IPS-18c (cell line): ENCODE data around the gene C1QTNF12.

Experiments
- H3K4me3 ChIP-seq: 2 replicates; pipeline ENCODE4 v1.7.0; 2013; ENCODE audit warnings: low read depth, mild to moderate bottlenecking, low read length, moderate library complexity; ENCODE audit not compliant: insufficient read depth
- H3K9me3 ChIP-seq: one replicate; pipeline ENCODE4 v1.6.1; 2013; ENCODE audit warnings: mild to moderate bottlenecking, low read length, moderate library complexity; ENCODE audit not compliant: control insufficient read depth, insufficient read depth

The C1QTNF12 gene, protein sequence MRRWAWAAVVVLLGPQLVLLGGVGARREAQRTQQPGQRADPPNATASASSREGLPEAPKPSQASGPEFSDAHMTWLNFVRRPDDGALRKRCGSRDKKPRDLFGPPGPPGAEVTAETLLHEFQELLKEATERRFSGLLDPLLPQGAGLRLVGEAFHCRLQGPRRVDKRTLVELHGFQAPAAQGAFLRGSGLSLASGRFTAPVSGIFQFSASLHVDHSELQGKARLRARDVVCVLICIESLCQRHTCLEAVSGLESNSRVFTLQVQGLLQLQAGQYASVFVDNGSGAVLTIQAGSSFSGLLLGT

DNA sequence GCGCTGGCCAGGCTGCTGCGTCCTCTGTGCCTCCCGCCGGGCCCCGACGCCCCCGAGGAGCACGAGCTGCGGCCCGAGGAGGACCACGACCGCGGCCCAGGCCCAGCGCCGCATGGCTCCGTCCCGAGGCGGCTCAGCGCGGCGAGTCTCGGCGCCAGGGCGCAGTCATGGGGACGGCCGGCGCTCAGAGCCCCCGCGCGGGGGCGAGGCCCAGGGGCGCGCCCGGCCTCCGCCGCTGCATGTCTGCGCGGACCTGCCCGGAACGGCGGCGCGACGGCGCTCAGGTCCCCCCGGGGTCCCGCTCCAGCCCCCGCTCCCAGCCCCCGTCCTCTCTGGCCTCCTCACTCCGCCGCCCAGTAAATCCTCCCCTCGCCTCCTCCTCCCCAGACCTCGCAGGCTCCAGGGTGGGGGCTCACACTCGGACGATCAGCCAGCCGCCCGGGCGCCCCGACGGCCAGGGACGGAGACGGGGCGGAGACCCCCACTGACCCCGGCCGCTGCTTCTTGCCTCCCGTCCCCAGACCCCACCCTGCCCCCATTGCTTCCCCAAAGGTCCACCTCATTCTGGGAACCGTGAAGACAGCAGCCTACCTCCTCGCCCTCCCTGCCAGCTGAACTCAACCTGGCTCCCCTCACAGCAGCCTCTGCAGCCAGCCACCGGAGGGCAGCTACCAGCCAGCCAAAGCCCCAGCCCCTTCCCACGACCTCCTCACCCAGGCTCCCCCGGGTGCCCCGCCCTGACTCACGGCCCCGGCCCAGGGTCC, at the start of gene C1QTNF12:
Gene C1QTNF12, minus strand, starts transcription at position 146 of the 764 bp plus-strand sequence. Its CDS starts 32 bp downstream, at position 114.
- H3K9me3 ChIP-seq: no peaks in the 10 kb centered on the region
- no peak within 1 kb of the TSS for H3K4me3 ChIP-seq

DNA sequence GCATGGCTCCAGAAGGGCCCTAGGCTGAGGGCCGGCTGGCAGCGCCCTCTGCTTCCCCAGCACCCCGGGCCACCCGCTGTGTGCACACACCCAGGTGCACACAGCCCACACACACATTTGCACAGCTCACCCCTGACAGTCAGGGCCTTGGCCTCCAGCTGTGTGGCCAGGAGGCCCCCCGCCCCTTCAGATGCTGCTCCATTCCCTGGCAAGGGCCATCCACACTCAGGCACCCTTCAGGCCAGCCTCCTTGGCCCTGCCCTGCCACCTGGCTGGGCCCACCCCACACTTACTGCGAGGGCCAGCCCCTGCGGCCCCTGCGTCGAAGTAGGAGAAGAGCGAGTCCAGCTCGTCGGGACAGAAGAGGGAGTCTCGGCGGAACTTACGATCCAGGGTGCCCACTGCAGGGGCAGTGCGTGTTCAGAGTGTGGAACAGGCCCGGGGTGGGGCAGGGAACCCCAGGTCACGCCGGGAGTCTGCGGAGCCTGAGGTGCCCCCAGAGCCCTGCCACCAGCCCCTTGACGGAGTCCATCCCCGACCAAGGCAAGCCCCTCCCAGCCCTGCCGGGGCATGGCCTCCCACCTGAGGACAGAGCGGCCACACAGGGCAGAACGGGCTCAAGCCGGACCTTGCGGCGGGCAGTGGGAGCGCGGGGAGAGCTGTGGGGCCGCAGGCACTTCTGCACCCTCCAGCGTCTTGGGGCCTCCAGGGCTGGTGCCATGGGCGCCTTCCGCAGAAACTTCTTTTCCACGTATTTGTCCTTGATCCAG, 48.8 kb upstream of the C1QTNF12 start:
- no peak overlapping the region for H3K4me3 ChIP-seq

DNA sequence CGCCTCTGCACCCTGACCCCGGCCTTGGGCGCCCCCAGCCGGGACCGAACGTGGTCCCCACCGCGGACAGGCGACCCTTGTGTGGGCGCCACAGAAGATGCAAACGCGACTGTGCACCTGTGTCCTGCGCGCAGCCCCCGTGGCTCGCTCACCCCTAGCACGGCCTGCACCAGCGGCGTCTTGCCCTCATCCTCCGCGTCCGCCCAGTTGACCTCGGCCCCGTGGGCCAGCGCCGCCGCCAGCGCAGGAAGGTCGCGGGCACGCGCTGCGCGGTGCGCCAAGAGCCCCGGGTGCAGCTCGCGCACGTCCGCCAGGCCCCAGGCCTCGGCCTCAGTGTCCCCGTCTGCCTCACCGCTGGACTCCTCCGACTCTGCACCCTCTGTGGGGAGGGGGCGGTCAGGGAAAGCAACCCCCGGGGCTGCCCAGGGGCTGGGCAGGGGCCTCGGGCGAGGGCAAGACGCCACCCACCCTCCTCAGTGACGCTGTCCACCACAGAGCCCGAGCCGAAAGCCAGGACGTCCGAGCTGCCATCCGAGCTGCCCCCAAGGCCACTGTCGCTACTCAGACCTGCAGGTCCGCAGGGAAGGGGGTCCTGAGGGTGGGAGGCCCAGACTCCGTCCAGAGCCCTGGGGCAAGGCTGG, 47.8 kb upstream of the C1QTNF12 start:
- Histone ChIP-seq H3K9me3 (no peaks in the 10 kb centered on the region), H3K4me3 (no peak overlapping the region)

More for the DNA sequence above, 48.8 kb upstream of the C1QTNF12 start:
- no peaks in the 10 kb centered on the region for H3K9me3 ChIP-seq

DNA sequence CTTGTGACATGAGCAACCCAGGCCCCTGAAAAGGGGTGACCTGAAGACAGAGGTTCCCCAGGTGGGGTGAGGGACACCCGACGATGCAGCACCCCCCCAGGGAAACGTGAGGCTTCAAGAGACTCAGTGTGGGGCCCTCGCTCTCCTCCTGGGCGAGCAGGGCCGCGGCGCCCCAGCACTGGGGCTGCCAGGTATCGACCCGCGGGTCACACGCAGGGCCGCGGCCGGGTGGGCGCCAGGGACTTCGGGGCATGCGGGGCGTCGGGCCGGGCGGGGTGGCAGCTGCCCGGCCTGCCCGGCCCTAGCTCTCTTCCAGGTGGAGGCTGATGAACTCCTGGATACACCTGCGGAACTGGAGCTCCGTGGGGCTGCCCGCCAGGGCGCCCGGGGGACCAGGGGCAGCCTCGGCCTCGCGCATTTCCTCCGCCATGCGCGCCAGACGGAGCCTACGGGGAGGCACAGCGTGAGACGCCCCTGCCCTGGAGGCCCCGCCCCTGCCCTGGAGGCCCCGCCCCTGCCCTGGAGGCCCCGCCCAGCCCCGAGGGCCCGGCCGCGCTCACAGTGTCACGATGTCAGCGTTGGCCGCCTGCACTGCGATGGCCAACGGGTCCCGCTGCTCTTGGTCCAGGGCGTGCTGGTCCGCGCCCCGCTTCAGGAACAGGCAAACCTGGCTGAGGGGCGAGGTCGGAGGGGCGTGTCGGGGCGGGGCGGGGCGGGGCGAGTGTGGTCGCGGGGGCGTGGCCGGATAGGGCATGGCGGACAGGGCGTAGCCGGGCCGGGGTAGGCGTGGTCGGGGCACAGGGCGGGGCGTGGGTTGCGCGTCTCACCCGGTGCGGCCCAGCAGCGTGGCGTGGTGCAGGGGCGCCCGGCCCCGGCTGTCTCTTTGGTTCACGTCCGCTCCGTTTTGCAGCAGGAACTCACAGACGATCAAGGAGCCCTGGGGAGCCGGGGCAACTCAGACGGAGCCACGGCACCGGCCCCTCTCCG, 47.0 kb upstream of the C1QTNF12 start:
- H3K4me3 ChIP-seq: no peak overlapping the region
- H3K9me3 ChIP-seq: no peaks in the 10 kb centered on the region

DNA sequence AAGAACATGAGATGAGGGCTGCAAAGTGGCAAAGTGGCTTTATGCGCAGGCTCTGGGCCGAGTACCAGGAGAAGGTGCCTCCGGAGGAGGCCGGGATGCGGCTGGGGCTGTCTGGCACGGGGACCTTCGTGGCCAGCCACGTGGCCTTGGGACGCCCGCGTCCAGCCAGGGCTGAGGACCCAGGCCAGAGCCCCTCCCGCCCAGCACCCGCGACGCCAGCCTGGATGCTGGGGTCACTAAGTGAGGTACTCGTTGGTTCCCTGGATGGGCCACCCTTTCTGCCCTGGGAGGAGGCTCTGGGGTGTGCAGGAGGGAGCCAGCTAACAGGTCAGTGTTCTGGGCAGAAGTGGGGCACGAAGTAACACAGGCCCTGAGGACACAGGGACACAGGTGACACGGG, 46.3 kb upstream of the C1QTNF12 start:
- no peaks in the 10 kb centered on the region for H3K9me3 ChIP-seq

DNA sequence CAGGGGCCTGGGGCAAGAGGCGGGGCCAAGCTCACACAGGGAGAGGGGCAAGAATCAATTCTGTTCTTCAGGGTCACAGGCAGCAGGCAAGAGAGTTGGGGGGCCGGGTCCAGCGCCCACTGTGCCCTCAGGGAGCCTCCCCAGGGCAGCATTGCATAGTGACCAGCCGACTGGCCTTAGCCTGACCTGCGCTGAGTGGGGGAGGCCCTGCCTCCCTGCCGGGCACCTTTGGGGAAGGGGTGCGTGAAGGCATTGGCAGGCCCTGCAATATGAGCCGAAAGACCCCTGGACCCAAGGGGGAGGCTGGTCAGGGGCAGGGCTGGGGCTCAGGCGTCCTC, 45.9 kb upstream of the C1QTNF12 start:
- Histone ChIP-seq H3K4me3 (no peak overlapping the region), H3K9me3 (no peaks in the 10 kb centered on the region)

More for the DNA sequence above, 46.3 kb upstream of the C1QTNF12 start:
- H3K4me3 ChIP-seq: no peak overlapping the region

DNA sequence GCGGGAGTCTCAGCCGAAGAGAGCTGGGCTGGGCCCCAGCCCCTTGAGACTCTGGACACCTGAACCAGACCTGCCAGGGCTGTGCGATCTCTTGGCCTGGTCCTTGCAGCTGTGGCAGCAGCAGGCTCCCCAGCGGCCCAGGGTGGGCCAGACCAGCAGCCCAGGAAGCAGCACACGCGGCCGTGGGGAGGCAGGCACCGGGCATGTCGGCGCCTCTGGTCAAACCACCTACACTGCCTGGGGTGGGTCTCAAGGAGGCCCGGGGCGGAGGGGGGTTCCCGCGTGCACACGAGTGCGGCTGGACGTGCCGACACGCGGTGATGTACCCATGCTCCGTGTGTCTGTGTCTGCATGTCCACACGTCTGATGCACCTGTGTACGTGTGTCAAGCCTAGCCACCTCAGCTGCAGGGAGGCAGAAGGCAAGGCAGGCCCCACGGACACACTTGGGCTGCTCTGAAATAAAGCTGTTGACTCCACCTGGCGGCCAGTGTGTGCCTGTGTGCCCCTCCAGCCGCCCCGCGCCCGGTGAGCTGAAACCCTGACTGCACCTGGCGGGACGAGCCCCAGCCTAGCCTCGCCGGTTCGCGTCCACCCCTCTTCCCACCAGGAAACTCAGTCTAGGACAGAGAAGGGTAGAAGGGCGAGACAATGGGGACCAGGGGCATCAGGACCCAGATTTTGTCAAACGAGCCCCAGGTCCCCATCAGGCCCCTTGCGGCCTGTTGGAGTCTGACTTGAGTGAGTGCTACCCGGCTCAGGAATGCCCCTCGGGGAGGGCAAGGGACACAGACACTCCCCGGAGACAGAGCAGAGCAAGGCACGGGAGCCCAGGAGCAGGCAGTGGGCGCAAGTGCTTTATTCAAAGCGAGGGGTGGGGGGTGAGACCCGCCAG, 45.3 kb upstream of the C1QTNF12 start:
- Histone ChIP-seq H3K4me3 (no peak overlapping the region), H3K9me3 (no peaks in the 10 kb centered on the region)

DNA sequence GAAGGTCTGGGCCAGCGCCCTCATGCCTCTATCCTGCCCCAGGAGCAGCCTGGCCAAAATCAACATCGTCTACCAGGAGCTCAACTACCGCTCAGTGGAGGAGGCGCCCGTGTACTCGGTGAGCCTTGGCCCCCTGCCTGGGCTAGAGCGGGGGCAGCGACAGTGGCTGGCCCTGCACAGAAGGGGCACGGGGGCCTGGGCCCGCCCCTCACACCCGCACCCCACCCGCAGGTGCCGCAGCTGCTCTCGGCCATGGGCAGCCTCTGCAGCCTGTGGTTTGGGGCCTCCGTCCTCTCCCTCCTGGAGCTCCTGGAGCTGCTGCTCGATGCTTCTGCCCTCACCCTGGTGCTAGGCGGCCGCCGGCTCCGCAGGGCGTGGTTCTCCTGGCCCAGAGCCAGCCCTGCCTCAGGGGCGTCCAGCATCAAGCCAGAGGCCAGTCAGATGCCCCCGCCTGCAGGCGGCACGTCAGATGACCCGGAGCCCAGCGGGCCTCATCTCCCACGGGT, 44.6 kb upstream of the C1QTNF12 start:
- H3K4me3 ChIP-seq: no peak overlapping the region
- no peaks in the 10 kb centered on the region for H3K9me3 ChIP-seq

DNA sequence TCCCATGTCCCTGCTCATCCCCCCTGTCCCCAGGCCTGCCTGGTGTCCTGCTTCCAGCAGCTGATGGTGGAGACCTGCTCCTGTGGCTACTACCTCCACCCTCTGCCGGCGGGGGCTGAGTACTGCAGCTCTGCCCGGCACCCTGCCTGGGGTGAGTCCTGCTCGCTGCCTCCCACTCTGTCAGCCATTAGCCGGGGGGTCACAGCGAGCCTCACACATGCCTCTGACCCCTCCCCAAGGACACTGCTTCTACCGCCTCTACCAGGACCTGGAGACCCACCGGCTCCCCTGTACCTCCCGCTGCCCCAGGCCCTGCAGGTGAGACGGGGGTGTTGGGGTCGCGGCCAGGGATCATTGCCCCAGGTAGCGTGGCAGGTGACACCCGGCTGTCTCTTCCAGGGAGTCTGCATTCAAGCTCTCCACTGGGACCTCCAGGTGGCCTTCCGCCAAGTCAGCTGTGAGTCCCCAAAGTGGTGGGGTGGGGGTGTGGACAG, 43.8 kb upstream of the C1QTNF12 start:
- H3K9me3 ChIP-seq: no peaks in the 10 kb centered on the region
- no peak overlapping the region for H3K4me3 ChIP-seq

DNA sequence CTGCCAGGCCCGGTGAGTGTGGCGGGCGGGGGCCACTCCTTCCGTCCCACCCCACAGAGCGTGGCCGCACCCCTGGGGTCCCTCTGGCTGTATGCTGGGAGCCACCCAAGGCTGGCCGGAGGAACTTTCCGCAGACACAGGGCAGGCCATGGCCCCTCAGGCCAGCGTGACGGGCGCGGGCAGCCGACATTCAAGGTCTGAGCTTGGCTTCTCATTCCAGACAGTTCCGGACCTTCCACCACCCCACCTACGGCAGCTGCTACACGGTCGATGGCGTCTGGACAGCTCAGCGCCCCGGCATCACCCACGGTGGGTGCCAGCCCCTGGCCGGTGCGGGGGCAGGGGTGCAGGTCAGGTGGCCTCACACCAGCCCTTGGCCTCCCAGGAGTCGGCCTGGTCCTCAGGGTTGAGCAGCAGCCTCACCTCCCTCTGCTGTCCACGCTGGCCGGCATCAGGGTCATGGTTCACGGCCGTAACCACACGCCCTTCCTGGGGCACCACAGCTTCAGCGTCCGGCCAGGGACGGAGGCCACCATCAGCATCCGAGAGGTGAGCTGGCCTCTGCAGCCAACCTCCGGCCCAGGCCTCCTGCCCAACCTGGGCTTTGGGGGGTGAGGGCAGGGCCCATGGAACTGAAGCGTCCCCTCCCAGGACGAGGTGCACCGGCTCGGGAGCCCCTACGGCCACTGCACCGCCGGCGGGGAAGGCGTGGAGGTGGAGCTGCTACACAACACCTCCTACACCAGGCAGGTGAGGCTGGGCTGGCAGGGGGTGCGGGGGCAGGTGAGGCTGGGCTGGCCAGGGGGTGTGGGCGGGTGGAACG, 41.0 kb upstream of the C1QTNF12 start:
- H3K9me3 ChIP-seq: no peaks in the 10 kb centered on the region
- no peak overlapping the region for H3K4me3 ChIP-seq

DNA sequence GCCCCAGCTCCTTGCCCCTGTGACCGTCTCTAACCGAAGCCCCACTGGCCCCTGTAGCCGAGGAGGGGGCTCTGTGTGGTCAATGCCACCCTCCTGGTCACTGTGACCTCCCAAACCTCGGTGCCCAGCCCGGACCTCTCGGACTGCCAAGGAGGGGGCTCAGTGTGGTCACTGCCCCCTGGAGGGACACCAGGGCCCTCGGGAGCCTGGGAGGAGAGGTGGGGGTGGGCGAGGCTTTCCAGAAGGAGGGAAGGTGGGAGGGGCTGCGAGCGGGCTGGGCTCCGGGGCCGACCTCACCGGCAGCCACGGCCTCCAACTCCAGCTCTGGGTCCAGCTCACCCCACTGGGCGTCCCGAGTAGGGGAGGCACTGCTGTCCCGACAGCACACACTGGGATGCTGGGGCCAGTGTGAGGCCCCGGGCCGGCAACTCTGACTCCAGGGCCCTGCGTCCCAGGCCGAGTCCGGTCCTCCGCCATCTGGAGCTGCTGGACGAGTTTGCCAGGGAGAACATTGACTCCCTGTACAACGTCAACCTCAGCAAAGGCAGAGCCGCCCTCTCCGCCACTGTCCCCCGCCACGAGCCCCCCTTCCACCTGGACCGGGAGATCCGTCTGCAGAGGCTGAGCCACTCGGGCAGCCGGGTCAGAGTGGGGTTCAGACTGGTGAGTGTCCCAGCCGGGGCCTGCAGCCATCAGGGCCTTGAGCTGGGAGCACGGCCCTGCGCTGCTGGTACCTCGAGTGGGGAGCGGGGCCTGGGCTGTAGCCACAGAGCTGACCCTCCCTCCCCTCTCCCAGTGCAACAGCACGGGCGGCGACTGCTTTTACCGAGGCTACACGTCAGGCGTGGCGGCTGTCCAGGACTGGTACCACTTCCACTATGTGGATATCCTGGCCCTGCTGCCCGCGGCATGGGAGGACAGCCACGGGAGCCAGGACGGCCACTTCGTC, 40.1 kb upstream of the C1QTNF12 start:
- no peaks in the 10 kb centered on the region for H3K9me3 ChIP-seq
- H3K4me3 ChIP-seq: no peak overlapping the region

DNA sequence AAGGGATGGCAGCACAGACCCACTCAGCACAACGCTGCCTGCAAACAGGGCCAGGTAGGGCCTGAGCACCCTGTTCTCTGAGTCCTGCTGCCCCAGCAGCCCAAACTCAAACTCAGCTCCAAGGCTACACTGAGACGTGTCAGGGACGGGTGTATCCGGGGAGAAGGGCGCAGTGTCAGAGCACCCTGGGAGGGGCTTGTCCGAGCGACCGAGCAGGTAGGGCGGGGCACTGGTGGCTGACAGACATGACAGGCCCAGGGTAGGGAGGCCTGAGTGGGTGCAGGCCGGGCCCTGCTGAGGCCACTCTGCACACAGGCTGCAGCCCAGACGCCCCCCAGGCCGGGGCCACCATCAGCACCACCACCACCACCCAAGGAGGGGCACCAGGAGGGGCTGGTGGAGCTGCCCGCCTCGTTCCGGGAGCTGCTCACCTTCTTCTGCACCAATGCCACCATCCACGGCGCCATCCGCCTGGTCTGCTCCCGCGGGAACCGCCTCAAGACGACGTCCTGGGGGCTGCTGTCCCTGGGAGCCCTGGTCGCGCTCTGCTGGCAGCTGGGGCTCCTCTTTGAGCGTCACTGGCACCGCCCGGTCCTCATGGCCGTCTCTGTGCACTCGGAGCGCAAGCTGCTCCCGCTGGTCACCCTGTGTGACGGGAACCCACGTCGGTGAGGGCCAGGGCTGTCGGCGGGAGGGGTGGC, 39.2 kb upstream of the C1QTNF12 start:
- Histone ChIP-seq H3K9me3 (no peaks in the 10 kb centered on the region), H3K4me3 (no peak overlapping the region)

DNA sequence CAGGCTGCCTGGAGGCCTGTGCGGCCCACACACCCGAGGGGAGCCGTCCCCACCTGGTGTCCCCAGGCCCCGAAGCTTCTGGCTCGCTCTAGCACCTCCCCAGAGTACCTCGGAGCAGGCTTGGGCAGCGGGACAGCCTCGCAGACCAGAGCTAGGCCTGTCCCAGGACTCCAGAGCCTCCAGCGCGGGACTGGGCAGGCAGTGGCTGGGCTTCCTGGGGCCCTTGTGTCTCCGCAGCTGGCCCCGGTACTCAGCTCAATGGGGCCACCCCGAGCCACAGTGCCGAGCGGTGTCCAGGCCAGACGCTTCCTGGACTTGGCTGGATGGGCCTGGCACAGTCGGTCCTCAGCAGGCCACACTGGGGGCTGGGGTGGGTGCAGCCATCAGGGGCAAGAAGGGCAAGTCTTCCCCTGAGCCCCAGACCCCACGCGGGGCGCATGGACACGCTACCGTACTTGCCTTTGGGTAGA, 38.6 kb upstream of the C1QTNF12 start:
- Histone ChIP-seq H3K4me3 (no peak overlapping the region), H3K9me3 (no peaks in the 10 kb centered on the region)
